NCI-H128 (cell line): ENCODE results near the gene DYSF.

Experiments used
- DNase-seq: peaks from one replicate; lab custom pipeline; 2025; ENCODE audit not compliant: unreplicated experiment; lab: John Stamatoyannopoulos, UW

DYSF gene

DNA sequence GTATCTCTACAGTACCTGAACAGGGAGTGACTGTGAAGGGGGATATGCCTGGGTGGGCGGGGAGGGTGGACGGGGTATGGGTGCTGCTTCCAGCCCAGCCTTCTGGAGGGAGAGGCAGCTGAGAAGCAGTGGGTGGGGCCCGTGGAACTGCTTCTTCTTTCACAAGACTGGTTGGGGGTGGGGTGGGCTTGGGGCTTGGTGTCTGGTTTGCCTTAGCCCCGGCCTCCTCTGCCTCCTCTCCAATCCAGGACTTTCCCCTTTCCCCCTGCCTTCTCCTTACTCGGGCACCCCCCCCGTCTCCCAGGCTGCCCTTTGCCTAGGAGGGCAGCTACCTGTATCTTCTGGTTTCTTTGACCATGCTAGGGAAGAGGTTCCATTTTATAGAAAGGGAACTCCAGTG lies 233.4 kb downstream of the DYSF start:
- DNase-seq = no peak

DNA sequence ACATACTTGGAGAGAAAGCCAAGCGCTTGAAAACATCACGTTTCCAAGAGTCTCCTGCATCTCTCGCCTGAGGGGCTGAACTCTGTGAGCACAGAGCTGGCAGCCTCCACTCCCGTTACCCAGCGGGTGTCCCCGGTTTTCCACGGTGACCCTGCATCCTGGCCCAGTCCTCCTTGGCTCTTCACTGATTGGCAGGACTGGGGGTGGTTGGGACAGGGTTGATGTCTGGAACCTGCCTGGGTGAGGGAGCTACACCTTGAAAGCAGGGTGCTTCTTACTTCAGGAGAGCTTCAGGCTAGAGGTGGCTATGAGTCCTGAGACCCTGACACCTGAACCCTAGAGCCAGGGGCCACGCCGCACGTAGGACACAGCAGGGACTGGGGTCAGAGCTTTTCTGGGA lies 234.1 kb downstream of the DYSF start:
- DNase-seq = no peak

DNA sequence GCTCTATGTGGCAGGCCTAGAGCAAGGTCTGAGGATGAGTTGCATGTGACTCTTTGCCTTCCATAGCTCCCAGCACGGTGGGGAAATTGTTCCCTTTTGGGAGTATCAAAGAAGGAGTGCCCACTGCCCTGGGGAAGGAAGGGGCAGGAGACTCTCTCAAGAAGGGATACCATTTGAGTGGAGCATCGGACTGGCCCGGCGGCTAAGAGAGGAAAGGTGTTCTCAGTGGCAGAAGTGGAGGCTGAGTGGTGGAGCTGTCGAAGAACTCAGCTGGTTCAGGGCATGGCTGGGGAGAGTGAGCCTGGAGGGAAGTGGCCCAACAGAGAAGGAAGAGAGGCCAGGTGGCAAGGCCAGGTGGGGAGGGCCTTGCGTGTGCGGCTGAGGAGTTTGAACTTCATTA lies 235.2 kb downstream of the DYSF start:
- no peak for DNase-seq

DNA sequence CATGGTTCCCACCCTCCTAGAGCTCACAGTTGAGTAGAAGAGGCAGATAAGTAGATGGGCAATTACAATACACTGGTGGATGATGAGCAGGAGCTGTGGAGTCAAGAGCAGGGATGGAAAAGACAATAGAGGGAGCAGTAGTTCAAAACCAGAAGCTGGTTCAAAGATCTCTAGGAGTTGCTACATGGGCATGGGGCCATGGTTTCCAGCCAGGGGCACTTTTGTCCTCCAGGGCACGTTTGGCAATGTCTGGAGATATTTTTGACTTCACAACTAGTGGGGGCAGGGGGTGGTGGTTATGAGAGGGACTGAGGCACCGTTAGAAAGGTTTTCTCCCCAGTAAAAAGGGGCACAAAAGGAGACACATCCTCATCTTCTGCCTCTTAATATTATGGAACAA lies 236.0 kb downstream of the DYSF start:
- no peak for DNase-seq

GRCh38 chr2:71689968-71690834 lies 236.8 kb downstream of the DYSF start:
- no peak for DNase-seq

- no peak for DNase-seq
Measured at GRCh38 chr2:71690876-71691475, 237.6 kb downstream of the DYSF start.

GRCh38 chr2:71691747-71692441 lies 238.5 kb downstream of the DYSF start:
- DNase-seq = no peak

GRCh38 chr2:71692621-71693277 lies 239.4 kb downstream of the DYSF start:
- DNase-seq = no peak

GRCh38 chr2:71693286-71694270 lies 240.2 kb downstream of the DYSF start:
- DNase-seq = no peak

- no peak for DNase-seq
Measured at GRCh38 chr2:71694501-71695234, 241.3 kb downstream of the DYSF start.

DNA sequence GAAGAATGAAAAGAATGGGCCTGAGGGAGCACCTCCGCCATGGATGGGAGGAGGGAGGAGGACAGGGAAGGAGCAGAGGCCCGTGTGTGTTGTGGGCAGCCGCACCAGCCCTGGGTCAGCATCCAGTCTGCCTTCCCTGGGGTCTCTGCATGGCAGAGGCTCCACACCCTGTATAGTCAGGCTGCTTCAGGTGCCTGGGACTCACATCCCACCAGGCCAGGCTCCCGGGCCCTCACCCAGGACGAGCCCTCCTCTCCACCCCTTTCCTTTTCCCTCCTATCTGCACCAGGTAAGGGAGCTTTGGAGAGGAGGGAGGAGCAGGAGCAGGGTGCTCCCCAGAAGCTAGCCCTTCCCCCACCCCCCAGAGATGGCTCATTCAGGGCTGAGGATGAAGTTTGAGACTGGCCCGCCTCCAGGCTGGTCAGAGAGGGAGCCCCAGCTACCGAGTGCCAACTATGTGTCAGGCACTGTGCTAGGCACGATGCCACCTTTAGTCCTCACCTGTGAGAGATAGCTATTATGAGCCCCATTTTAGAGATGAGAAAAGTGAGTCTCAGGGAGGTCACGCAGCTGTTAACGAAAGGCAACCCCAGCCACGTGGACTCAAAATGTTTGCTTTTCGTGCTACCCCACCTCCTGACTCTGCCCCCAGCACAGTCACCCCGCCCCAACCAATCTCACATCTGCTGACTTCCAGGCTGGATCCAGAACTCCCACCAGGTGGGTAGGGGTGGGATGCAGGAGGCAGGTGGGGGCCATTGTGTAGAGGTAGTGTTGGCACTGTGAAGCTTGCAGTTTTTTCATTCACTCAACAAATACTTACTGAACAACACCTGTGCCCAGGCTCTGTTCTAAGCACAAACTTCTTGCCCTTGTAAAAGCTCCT lies 242.1 kb downstream of the DYSF start:
- no peak for DNase-seq

GRCh38 chr2:71696381-71696780 lies 243.0 kb downstream of the DYSF start:
- DNase-seq = no peak

GRCh38 chr2:71697106-71698004 lies 244.0 kb downstream of the DYSF start:
- DNase-seq = no peak

GRCh38 chr2:71699428-71699827 lies 246.1 kb downstream of the DYSF start:
- no peak for DNase-seq

GRCh38 chr2:71700041-71700657 lies 246.8 kb downstream of the DYSF start:
- no peak for DNase-seq

DNA sequence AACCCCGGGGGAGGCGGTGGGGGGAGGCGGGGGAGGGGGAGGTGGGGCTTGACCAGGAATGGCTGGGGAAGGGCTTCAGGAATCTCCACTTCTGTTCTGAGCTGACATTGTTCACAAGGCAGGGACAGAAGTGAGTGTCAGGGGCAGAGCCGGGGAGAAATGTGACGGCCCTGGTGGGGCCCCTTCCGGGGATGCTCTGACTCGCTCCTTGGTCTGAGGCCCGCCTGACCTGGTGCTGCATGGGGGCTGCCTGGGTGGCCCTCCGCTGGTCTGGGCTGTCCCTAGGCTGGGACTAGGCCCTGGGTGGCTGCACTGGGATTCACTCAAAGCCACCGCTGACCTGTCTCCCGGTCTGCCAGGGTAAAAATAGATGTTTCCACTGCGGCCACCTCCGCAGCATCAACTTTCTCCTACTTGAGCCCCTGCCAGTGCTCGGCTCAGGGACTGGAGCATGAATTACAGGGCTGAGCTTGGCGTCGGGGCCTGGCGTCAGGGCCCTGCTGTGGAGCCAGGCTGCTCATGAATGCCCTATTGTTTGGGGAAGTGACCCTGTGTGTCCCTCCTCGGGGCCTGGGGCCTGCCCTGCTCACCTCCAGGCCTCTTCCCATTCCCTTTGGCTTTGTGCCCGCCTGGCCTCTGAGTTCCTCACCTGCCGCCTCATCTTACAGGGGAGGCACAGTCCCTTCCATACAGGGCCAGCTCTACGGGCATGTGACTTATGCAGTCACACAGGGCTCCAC lies 247.5 kb downstream of the DYSF start:
- DNase-seq = no peak
